Measurements from ENCODE around the gene KIAA1614.

The KIAA1614 gene

GRCh38 chr1:180907313-180908055, 5.2 kb upstream of the KIAA1614 start:
- no peak for DNase-seq

DNA sequence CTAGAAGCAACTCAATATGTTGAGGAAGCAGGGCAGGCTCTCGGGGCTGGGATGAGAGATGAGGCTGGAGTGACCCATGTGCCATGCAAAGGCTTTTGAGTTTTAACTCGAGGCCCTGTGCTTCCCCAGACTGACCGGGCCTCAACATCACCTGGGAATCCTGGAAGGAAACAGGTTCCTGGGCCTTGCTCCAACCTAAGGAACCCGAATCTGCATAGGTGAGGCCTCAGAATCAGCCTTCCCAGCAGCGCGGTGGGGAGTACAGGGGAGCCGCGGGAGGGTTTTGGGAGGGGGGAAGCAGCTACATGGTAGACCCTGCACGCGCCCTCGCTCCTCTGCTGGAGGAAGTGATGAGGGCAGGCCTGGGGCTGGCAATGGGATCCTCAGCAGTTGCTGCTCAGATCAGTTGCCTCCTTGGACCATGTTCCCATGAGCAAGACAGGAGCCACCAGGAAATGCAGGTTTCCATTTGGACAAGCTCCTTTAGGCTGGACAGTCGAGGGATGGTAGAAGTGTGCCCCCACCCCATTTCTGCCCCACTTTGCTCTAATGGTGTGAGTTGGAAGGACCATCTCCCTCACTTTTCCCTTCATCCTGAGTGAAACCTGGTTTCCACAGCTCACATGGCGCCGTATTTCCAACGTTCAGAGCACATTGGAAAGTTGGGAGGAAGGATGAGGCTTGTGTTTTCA, 4.5 kb upstream of the KIAA1614 start:
- no peak for DNase-seq

GRCh38 chr1:180909005-180909414, 3.7 kb upstream of the KIAA1614 start:
- DNase-seq, result no peak

DNA sequence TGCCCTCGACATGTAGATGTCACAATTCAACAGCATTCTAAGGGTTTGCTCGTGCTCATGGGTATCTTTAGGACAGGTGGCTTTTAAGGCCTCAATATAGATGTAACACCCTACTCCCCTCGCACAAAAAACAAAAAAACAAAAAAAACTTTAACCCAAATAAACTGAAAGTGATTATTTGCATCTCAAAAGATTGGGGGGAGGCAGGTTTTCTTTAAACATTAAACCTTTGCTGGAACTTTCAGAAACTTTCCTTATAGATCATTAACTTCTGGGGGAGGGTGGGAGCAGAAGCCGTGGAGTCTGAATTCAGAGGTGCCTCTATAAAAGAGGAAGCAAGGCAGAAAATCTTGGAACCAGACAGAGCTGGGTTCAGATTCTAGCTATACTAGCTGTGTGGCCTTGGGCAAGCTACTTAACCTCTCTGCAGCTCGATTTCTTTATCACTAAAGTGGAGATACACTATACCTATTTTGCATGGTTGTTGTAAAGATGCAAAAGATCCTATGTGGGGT, 3.2 kb upstream of the KIAA1614 start:
- DNase-seq, result no peak

DNA sequence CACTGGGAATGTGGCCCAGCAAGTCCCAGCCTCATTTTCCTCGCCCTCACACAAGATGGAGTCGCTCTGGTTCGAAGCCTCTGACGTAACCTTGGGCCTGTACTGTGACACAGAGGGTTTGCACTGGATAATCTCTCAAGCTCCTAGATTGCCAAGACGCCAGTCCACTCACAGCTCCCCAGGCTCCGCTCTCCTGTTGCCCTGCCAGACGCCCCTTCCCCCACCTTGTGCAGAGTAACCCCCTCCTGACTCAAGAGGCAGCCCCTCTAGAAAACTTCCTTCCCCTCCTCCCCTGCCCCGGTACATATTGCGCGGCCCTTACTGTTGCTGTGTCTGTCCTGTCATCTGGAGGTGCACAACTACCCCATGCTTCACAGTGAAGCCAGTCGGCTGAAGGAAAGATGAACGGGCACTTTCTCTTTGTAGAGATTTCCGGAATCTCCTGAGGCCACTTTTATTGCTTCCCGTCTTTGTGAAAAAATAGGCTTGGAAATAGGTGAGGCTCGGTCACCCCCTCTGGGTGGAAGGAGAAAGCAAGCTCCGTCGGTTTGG, 981 bp upstream of the KIAA1614 start:
- no peak for DNase-seq

- DNase-seq, result no peak
These were observed 391 bp upstream of the KIAA1614 start for GRCh38 chr1:180912211-180912800.

DNA sequence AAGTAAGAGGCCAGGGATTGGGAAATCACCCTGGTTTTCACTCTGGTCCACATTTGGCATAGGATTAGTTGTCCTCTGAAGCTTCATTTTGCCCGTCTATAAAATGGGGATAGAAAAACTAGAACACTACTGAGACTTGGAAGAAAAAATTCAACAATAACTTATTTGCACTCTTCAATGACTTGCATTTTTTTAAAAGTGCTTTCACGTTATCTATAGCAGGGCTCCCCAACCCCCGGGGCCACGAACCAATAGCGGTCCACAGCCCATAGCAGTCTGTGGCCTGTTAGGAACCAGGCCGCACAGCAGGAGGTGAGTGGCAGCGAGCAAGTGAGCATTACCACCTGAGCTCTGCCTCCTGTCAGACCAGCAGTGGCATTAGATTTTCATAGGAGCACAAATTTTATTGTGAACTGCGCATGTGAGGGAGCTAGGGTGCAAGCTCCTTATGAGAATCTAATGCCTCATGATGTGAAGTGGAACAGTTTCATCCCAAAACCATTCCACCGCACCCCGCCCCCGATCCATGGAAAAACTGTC, 2.8 kb downstream of the KIAA1614 start:
- DNase-seq, result no peak

DNA sequence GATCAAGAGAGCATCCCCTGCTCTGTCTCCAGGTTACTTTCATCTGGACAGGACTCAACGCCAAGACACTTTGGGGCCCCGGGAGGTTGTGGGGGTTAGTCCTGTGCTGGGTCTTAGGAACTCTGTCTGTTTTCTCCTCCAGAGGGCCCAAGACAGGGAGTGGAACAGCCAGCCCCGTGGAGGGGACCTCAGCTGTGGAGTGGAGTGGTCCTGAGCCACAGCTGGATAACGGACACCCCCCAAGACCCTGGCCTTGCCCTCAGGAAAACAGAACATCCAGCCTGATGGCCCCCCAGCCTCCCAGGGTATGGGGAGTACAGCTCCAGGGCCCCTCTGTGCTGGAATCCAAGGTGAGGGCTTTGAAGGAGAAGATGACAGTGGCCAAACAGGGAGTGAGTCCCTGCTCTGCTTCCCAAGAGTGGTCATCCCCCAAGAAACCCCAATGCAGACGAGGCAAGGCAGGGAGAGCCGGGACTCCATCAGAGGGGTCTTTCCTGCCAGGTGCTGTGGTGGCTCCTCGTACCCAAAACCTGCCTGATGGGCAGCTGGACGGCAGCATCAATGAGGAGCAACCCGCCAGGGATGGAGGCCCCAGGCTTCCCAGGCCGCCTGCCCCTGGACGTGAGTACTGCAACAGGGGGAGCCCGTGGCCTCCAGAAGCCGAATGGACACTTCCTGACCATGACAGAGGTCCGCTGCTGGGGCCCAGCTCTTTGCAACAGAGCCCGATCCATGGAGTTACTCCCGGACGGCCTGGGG, 3.5 kb downstream of the KIAA1614 start:
- no peak for DNase-seq

GRCh38 chr1:180916771-180917170, 4.1 kb downstream of the KIAA1614 start:
- DNase-seq, result no peak

DNA sequence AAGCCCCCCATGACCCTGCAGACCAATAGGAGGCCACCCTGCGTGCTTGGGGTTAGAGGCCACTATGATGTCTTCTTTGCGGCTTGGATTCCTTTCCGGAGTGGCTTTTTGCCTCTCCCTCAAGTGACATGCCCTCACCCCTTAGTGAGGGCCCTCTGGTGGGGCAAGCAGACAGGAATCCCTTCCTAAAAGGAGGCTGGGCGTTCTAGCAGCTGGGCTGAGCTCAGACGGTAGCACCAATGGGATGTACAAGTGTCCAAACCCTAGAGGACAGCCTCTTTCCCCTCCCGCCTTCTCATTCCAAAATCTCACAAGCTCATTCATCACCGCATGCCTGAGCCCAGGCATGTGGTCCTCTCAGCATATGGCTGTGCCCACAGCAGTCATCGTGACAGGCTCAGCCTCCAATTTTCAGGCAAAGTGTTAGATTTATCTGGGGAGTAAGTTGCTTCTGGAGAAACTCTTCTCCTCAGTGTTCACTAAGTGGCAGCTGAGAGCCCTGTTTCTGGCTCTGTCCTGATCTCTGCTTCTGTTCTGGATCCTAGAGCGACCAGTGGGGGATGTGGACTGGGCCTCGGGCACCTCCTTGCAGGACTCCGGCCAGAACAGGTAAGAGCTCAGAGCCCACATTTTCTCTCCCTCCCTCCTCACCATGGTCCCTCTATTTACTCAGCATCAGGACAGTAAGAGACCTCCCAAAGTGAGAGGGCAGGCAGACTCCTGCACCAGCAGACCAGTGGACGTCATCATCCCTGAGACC, 4.8 kb downstream of the KIAA1614 start:
- DNase-seq, result no peak

DNA sequence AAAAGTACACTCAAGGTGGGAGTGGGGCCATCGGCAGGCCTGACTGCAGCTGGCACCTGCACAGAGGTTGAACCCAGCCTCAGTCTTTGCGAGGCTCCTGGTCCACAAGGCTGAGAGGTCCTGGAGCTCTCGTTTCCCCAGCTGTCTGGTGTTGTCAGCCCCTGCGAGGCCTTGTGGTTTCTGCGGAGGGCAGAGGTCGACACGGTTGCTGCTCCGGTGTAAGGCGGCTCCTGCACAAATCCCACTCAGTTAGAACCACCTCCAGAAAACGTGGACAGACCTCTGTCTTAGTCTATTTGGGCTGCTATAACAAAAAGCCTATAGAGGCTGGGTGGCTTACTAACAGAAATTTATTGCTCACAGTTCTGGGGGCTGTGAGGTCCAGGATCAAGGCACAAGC, 5.8 kb downstream of the KIAA1614 start:
- no peak for DNase-seq

DNA sequence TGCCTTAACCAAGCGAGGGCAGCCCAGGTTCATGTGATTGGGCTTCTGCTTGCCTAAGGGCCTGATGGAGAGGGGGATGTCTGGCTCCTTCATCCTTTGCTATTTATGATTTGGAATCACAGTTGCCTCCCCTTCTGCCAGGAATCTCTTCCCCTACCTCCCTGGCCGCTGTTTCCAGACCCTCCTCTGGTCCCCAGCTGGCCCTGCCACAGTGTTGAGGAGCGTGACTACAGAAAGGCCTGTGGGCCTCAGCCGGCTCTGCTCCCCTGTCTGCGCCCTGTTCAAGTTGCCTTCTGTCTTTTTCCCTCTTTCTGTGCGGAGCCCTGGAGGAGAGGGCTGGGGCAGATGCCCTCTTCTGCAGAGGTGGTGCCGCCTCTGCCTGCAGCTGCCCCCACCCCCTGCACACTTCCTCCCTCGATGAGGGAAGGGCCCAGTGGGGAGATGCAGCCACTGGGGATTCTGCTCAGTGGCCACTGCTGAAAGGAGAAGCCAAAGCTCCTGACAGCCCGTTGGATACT, 6.5 kb downstream of the KIAA1614 start:
- DNase-seq, result no peak

DNA sequence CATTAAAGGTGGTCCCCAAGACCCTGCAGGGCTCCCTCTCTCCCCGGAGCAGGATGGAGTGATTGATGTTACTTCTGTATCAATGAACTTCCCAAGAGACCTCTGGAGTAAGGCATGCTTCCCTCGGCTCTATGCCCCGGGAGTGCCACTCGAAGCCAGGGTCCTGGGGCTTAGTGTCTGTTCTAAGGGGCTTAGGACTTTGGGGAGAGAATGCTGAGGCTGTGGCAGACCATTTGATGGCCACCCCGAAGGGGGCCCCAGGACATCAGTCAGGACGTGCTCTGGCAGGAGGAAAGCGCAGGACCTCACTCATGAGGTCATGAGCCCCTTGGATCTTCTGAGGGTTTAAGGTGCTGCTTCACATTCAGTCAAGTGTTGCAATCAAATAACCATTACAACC, 7.5 kb downstream of the KIAA1614 start:
- no peak for DNase-seq

GRCh38 chr1:180920702-180921101, 8.0 kb downstream of the KIAA1614 start:
- DNase-seq, result no peak

GRCh38 chr1:180921386-180921785, 8.7 kb downstream of the KIAA1614 start:
- no peak for DNase-seq

DNA sequence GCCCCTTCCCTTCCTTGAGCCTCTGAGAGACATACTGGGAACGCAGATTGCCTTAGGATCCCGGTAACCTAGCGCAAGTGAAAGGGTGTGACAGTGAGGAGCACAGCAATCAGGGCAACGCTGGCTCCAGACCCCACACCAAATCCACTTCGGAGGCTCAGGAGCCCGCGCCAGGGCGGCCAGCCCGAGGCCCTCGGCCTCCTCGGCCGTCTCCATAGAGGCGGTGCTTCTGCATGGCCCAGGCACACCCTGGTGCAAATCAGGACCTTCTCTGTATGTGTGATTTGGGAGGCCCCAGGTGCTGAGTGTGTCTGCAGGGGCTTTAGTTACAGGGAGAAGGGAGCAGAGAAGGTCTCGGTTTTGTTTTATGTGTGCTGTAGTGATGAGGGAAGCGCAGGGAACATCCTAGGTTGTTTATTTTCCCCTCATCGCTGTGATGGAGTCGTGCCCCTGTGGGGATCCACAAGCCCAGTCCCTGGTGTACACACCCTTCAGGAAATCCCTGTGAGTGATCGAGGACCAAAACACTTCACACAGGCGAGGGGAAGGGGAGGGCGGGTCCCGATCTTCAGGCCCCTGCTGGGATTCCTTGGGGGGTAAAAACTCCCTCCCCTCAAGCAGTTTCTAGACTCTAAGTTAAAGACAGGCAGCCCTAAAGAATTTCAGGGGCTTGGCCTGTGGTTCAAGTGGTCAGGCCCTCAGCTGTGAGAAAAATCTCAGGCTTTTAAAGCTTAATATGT, 9.4 kb downstream of the KIAA1614 start:
- DNase-seq, result no peak

- DNase-seq, result no peak
These were observed 9.9 kb downstream of the KIAA1614 start for GRCh38 chr1:180922631-180923015.

- no peak for DNase-seq
These were observed 10.5 kb downstream of the KIAA1614 start for GRCh38 chr1:180923021-180923841.

DNA sequence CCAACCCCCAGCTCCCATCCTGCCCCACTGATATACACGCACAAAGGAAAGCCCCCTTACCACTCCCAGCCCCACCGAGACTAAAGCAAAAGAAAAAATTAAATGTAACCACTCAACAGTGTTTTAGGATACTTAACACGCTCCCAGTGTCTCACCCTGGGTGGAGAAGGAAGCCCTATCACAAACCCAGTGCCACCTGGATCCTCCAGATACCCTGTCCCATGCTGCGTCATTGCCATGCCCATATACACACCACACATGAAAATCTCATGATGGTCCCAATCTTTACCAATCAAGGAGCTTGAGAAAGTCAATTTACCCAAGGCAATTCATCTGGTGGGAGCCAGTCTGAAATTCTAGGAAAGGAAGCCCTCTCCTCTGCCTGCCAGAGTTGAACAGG, 11.2 kb downstream of the KIAA1614 start:
- DNase-seq, result no peak

GRCh38 chr1:180924939-180925338, 12.2 kb downstream of the KIAA1614 start:
- DNase-seq, result no peak
